Right ventricle myocardium inferior (tissue), 1 donor: ENCODE data around the gene TMEM8B. TPM values are rescaled to one million over a fixed set of nuclear protein-coding genes. Genes with fewer than 3 reads are reported as not detected.
"Not testable (repeated sequence)": the region's sequence is repeated elsewhere in the genome, so short reads cannot be mapped to it uniquely, and the experiment has no call there.

Experiments
- ATAC-seq: fragments of 200-7000 bp; cut with Tn5 transposase; one replicate; pipeline ENCODE4 v1.9.1; 2020; ENCODE audit warnings: mild to moderate bottlenecking, moderate library complexity
- DNase-seq: peaks from one replicate; pipeline ENCODE4 v3.0.0; 2021; ENCODE audit errors: missing footprints
- intact Hi-C: fragments of 100-400 bp; cut with DNase I; formaldehyde crosslinking; loops from one replicate; pipeline ENCODE4 v1.11.0; 2022
- total RNA-seq: library from RNA; stranded (reverse); fragmentation: NEBNext Ultra II Directional; extraction: Animal tissue kit (Norgen Biotek cat#: 25700); gene quantifications from one replicate; pipeline ENCODE4 v1.2.1, GENCODE V29; 2021
- donor health status: DM: no; HTN: yes; CAD: no; lungs with severe emphysema.

The TMEM8B gene
- total RNA-seq, 1 donor from 2014 or later: 13.8 TPM

- no peak for DNase-seq
- no peak for ATAC-seq
- intact Hi-C loops: no loop called here
These were observed 63.0 kb downstream of the TMEM8B start for GRCh38 chr9:35892051-35892450.

- intact Hi-C loops: no loop called here
- ATAC-seq: no peak
- DNase-seq: no peak
These were observed 67.5 kb downstream of the TMEM8B start for GRCh38 chr9:35896570-35896969.

- DNase-seq, ATAC-seq, intact Hi-C loops: not testable (repeated sequence)
These were observed 68.5 kb downstream of the TMEM8B start for GRCh38 chr9:35897376-35898099.

GRCh38 chr9:35898337-35898736 is 69.3 kb downstream of the TMEM8B start:
- ATAC-seq (no peak), DNase-seq (no peak)
- intact Hi-C loops: no loop called here

GRCh38 chr9:35899021-35899420 is 70.0 kb downstream of the TMEM8B start:
- intact Hi-C loops: no loop called here
- ATAC-seq (no peak), DNase-seq (no peak)

- intact Hi-C loops: loop anchor here (1.0 kb wide), 2 partner anchors 42 to 120 kb away; no protein-coding TSS in a partner anchor
- no peak for ATAC-seq
- no peak for DNase-seq
These were observed 74.0 kb downstream of the TMEM8B start for GRCh38 chr9:35903049-35903448.

GRCh38 chr9:35904338-35904737 is 75.3 kb downstream of the TMEM8B start:
- DNase-seq (no peak), ATAC-seq (no peak)
- intact Hi-C loops: no loop called here

- no peak for DNase-seq
- intact Hi-C loops: no loop called here
- no peak for ATAC-seq
These were observed 76.2 kb downstream of the TMEM8B start for GRCh38 chr9:35905051-35905781.

GRCh38 chr9:35905912-35906679 is 77.1 kb downstream of the TMEM8B start, which contains the start of gene HRCT1:
Gene HRCT1, plus strand, starts transcription at chr9:35906202. Its CDS starts 86 bp downstream, at chr9:35906288.
- intact Hi-C loops: no loop called here
- DNase-seq (peak; percentile 94), ATAC-seq (peak; percentile 57)

GRCh38 chr9:35906923-35907699 is 78.1 kb downstream of the TMEM8B start:
- ATAC-seq (peak; percentile 65), DNase-seq (peak; percentile 76)
- intact Hi-C loops: no loop called here

- ATAC-seq: peak; percentile 64
- intact Hi-C loops: no loop called here
- DNase-seq: peak; percentile 77
These were observed 78.9 kb downstream of the TMEM8B start for GRCh38 chr9:35907711-35908503.

- ATAC-seq (peak; percentile 7), DNase-seq (peak; percentile 78)
- intact Hi-C loops: no loop called here
These were observed 79.6 kb downstream of the TMEM8B start for GRCh38 chr9:35908504-35909125.

GRCh38 chr9:35909274-35909673 is 80.2 kb downstream of the TMEM8B start, which contains the start of gene SPAAR:
Gene SPAAR, plus strand, starts transcription at chr9:35909490. Its CDS starts 974 bp downstream, at chr9:35910464.
- no peak for DNase-seq
- intact Hi-C loops: no loop called here
- ATAC-seq: no peak

GRCh38 chr9:35909687-35910612 is 80.9 kb downstream of the TMEM8B start:
- DNase-seq (peak; percentile 85), ATAC-seq (peak; percentile 20)
- intact Hi-C loops: no loop called here

- intact Hi-C loops: no loop called here
- ATAC-seq: no peak
- DNase-seq: no peak
These were observed 81.8 kb downstream of the TMEM8B start for GRCh38 chr9:35910613-35911359.

- no peak for DNase-seq
- no peak for ATAC-seq
- intact Hi-C loops: no loop called here
These were observed 82.7 kb downstream of the TMEM8B start for GRCh38 chr9:35911690-35912089.
